SK-N-SH treated with all-trans-retinoic acid at 6 μM for 48 hours (cell line): ENCODE data around the gene IQSEC1.

ENCODE experiments used
- ATAC-seq: fragments of 200-7000 bp; cut with Tn5 transposase; 3 replicates; pipeline ENCODE4 v1.9.1; 2020; ENCODE audit warnings: mild to moderate bottlenecking, moderate library complexity
- ARNTL ChIP-seq: fragments of 450-650 bp; formaldehyde crosslinking; IDR thresholded peaks from 2 replicates; pipeline ENCODE4 v1.5.0; 2020; ENCODE audit warnings: low read depth, mild to moderate bottlenecking, moderate library complexity, borderline replicate concordance
- BACH2 ChIP-seq: fragments of 250-450 bp; sonication (Bioruptor Pico); IDR thresholded peaks from 2 replicates; pipeline ENCODE4 v1.9.0; 2021; ENCODE audit warnings: mild to moderate bottlenecking, borderline replicate concordance
- CSDC2 ChIP-seq: fragments of 250-450 bp; sonication (Bioruptor Pico); IDR thresholded peaks from 2 replicates; pipeline ENCODE4 v1.5.0; 2020; ENCODE audit warnings: mild to moderate bottlenecking, moderate library complexity
- ESRRG ChIP-seq: fragments of 250-450 bp; sonication (Bioruptor Pico); IDR thresholded peaks from 2 replicates; pipeline ENCODE4 v1.6.1; 2021; ENCODE audit warnings: mild to moderate bottlenecking
- GLIS3 ChIP-seq: fragments of 250-450 bp; sonication (Bioruptor Pico); IDR thresholded peaks from 2 replicates; pipeline ENCODE4 v1.5.0; 2020; ENCODE audit warnings: mild to moderate bottlenecking, moderate library complexity
- ISL1 ChIP-seq: fragments of 250-450 bp; sonication (Bioruptor Pico); IDR thresholded peaks from 2 replicates; pipeline ENCODE4 v2.1.2; 2022; ENCODE audit warnings: mild to moderate bottlenecking, moderate library complexity
- PATZ1 ChIP-seq: fragments of 250-450 bp; sonication (Bioruptor Pico); IDR thresholded peaks from 2 replicates; pipeline ENCODE4 v1.8.0; 2020; ENCODE audit warnings: mild to moderate bottlenecking, moderate library complexity, borderline replicate concordance
- POU6F1 ChIP-seq: fragments of 250-450 bp; sonication (Bioruptor Pico); IDR thresholded peaks from 2 replicates; pipeline ENCODE4 v1.8.0; 2021; ENCODE audit warnings: low read depth, mild to moderate bottlenecking, moderate library complexity, borderline replicate concordance
- PPARA ChIP-seq: fragments of 250-450 bp; sonication (Bioruptor Pico); IDR thresholded peaks from 2 replicates; pipeline ENCODE4 v1.5.0; 2020; ENCODE audit warnings: mild to moderate bottlenecking, borderline replicate concordance
- RARB ChIP-seq: fragments of 250-450 bp; sonication (Bioruptor Pico); IDR thresholded peaks from 2 replicates; pipeline ENCODE4 v1.8.0; 2021; ENCODE audit warnings: mild to moderate bottlenecking, moderate library complexity
- SNAI2 ChIP-seq: fragments of 250-450 bp; sonication (Bioruptor Pico); IDR thresholded peaks from 2 replicates; pipeline ENCODE4 v1.5.0; 2020; ENCODE audit warnings: mild to moderate bottlenecking, moderate library complexity
- TCF4 ChIP-seq: fragments of 250-450 bp; sonication (Bioruptor Pico); IDR thresholded peaks from 2 replicates; pipeline ENCODE4 v1.8.0; 2021; ENCODE audit warnings: mild to moderate bottlenecking, moderate library complexity, borderline replicate concordance
- TOX ChIP-seq: fragments of 250-450 bp; sonication (Bioruptor Pico); IDR thresholded peaks from 2 replicates; pipeline ENCODE4 v1.8.0; 2021; ENCODE audit warnings: mild to moderate bottlenecking, moderate library complexity, borderline replicate concordance
- TSHZ2 ChIP-seq: fragments of 250-450 bp; sonication (Bioruptor Pico); IDR thresholded peaks from 2 replicates; pipeline ENCODE4 v1.5.0; 2020; ENCODE audit warnings: mild to moderate bottlenecking, moderate library complexity
- ZC3H10 ChIP-seq: fragments of 250-450 bp; sonication (Bioruptor Pico); IDR thresholded peaks from 2 replicates; pipeline ENCODE4 v1.5.1; 2021; ENCODE audit warnings: mild to moderate bottlenecking, moderate library complexity
- ZFP3 ChIP-seq: fragments of 250-450 bp; sonication (Bioruptor Pico); IDR thresholded peaks from 2 replicates; pipeline ENCODE4 v1.5.0; 2020; ENCODE audit warnings: mild to moderate bottlenecking, moderate library complexity
- ZFP30 ChIP-seq: fragments of 450-650 bp; formaldehyde crosslinking; IDR thresholded peaks from 2 replicates; pipeline ENCODE4 v1.5.0; 2022; ENCODE audit warnings: mild to moderate bottlenecking, moderate library complexity
- ZNF565 ChIP-seq: fragments of 450-650 bp; formaldehyde crosslinking; conservative IDR thresholded peaks from 2 replicates; pipeline ENCODE4 v1.5.0; 2020; ENCODE audit warnings: low read depth, mild to moderate bottlenecking, moderate library complexity
- ZNF70 ChIP-seq: fragments of 450-650 bp; formaldehyde crosslinking; IDR thresholded peaks from 2 replicates; pipeline ENCODE4 v1.5.0; 2020; ENCODE audit warnings: mild to moderate bottlenecking, moderate library complexity
- ZNF8 ChIP-seq: fragments of 450-650 bp; formaldehyde crosslinking; IDR thresholded peaks from 2 replicates; pipeline ENCODE4 v1.5.0; 2020; ENCODE audit warnings: mild to moderate bottlenecking, moderate library complexity
- TF ChIP-seq, protein P1 (sequence below): fragments of 250-450 bp; sonication (Bioruptor Pico); IDR thresholded peaks from 2 replicates; pipeline ENCODE4 v1.5.1; 2021; ENCODE audit warnings: mild to moderate bottlenecking, moderate library complexity

IQSEC1 gene

DNA sequence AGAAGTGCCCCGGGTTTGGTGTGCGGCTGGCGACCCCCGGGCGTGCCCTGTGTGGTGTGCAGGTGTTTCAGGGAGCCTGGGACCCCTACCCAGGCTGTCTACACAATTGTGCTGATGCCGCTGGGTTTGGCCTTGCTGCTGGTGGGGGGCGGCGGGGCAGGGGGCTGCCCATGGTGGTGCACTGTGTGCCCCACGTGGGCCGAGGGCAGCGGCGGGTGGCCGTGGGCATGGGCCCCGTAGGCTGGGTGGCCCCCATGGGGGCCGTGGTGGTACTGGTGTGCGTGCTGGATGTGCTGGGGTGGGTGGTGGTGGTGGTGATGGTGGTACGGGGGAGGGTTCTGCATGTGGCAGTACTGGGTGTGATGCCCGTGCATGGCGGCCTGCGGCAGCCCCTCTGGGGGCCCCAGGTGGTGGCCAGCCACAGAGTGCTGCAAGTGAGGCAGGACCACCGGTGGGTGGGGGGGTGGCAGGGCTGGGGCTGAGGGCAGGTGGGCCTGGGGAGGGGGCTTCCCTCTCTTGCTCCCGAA is 172.3 kb downstream of the IQSEC1 start:
- no peak for ATAC-seq
- TF ChIP-seq ARNTL (CRISPR knock-in tag) (no peak), ZFP30 (no peak), ZNF565 (CRISPR knock-in tag) (no peak), ESRRG (CRISPR knock-in tag) (no peak), PATZ1 (CRISPR knock-in tag) (no peak), GLIS3 (CRISPR knock-in tag) (no peak), POU6F1 (CRISPR knock-in tag) (no peak), ZC3H10 (CRISPR knock-in tag) (no peak), TSHZ2 (no peak), CSDC2 (CRISPR knock-in tag) (no peak), ISL1 (CRISPR knock-in tag) (no peak), SNAI2 (CRISPR knock-in tag) (no peak), BACH2 (CRISPR knock-in tag) (no peak), RARB (CRISPR knock-in tag) (no peak), ZNF8 (CRISPR knock-in tag) (no peak), TOX (CRISPR knock-in tag) (no peak)
- TF ChIP-seq, protein P1, sequence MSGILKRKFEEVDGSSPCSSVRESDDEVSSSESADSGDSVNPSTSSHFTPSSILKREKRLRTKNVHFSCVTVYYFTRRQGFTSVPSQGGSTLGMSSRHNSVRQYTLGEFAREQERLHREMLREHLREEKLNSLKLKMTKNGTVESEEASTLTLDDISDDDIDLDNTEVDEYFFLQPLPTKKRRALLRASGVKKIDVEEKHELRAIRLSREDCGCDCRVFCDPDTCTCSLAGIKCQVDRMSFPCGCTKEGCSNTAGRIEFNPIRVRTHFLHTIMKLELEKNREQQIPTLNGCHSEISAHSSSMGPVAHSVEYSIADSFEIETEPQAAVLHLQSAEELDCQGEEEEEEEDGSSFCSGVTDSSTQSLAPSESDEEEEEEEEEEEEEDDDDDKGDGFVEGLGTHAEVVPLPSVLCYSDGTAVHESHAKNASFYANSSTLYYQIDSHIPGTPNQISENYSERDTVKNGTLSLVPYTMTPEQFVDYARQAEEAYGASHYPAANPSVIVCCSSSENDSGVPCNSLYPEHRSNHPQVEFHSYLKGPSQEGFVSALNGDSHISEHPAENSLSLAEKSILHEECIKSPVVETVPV (CRISPR knock-in tag), result no peak

DNA sequence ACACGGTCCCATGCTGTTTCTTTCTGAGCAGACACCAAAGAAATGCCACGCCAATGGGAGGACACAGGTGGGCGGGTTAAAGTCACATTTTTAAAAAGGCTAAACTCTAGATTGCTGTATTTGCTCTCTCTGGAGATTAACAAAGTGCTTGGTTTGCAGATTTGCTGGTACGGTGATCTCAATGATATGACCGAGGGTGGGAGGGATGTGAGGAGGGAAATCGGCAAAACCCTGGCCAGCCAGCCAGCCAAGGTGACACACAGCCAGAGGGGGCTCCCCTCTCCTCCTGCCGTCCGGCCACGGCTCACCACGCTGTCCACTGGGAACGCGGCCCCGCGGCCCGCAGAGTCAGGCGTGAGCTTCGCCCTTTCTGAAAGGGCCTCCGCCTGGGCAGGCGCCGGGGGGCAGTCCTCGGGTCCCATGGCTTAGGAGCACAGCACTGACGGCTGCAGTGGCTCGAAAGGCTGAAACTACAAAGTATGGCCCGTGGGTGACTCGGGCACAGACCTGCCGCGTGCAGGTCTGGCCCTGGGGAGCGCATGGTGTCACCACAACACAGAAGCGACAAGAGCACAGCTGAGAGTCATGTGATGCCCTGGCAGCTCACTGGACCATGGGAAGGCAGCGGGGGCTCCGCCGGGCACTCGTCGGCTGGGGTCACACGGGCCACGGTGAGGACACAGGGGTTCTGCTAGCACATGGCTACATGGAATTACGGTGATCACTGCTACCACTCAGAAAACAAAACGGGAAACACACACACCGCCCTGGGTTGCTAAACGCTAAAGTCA is 174.1 kb downstream of the IQSEC1 start:
- no peak for ATAC-seq
- TF ChIP-seq GLIS3 (CRISPR knock-in tag) (no peak), ZNF8 (CRISPR knock-in tag) (no peak), ARNTL (CRISPR knock-in tag) (no peak), TCF4 (CRISPR knock-in tag) (no peak), ZFP3 (CRISPR knock-in tag) (no peak), ZNF70 (CRISPR knock-in tag) (no peak), TOX (CRISPR knock-in tag) (no peak), BACH2 (CRISPR knock-in tag) (no peak), ZC3H10 (CRISPR knock-in tag) (no peak), PPARA (CRISPR knock-in tag) (no peak), ESRRG (CRISPR knock-in tag) (no peak), ZNF565 (CRISPR knock-in tag) (no peak)
- TF ChIP-seq, protein P1 (CRISPR knock-in tag), result no peak
